ENCODE results near the gene PCNX1. TPM values are rescaled to one million over a fixed set of nuclear protein-coding genes. Genes with fewer than 3 reads are reported as not detected.

Gene PCNX1
- total and polyA plus RNA-seq, 2 of the 4 experiments (the other 2 are of a cell fraction), result 15.0 to 43.7 TPM

- TF ChIP-seq RAD21 (IDR thresholded peaks at IDR 0.05; ENCODE audit: low read length) (no peak), ELK1 (IDR thresholded peaks at IDR 0.05; ENCODE audit: borderline replicate concordance, low read depth, low read length) (no peak), BHLHE40 (IDR thresholded peaks at IDR 0.05; ENCODE audit: low read depth, low read length) (no peak), CHD1 (IDR thresholded peaks at IDR 0.05; ENCODE audit: low read depth, low read length) (no peak), MAFK (IDR thresholded peaks at IDR 0.05; ENCODE audit: low read depth, low read length) (no peak), MXI1 (IDR thresholded peaks at IDR 0.05; ENCODE audit: borderline replicate concordance, low read depth, low read length) (no peak), RFX5 (IDR thresholded peaks at IDR 0.05; ENCODE audit: low read depth, low read length) (no peak), USF2 (IDR thresholded peaks at IDR 0.05; ENCODE audit: low read depth, low read length) (no peak), CTCF (conservative IDR thresholded peaks at IDR 0.05; ENCODE audit: low read depth, low read length) (no peak), FOS (IDR thresholded peaks at IDR 0.05; ENCODE audit: low read depth, low read length) (no peak), SMC3 (IDR thresholded peaks at IDR 0.05; ENCODE audit: low read depth, low read length) (no peak), POLR2A (IDR thresholded peaks at IDR 0.05; ENCODE audit: low read depth, low read length) (no peak), CEBPB (IDR thresholded peaks at IDR 0.05; ENCODE audit: low read depth, low read length) (no peak), MAZ (IDR thresholded peaks at IDR 0.05; ENCODE audit: borderline replicate concordance, low read depth, low read length) (no peak), RCOR1 (IDR thresholded peaks at IDR 0.05; ENCODE audit: insufficient replicate concordance, low read length) (no peak)
- ChIA-PET CTCF (no interaction called here), POLR2A (ENCODE audit: unreplicated experiment) (no interaction called here)
- intact Hi-C loops (cut with micrococcal nuclease) (no loop called here), in situ Hi-C loops (cut with MboI; ENCODE audit: low sequenced_read_pairs) (no loop called here), dilution Hi-C loops (cut with HindIII; ENCODE audit: low sequenced_read_pairs, unreplicated experiment) (no loop called here)
- H3K79me1 ChIP-seq (ENCODE audit: low read depth in 1 of 2, low read length in 2 of 2), result peaks cover 13 to 27% of the 10 kb centered on the region in 2 experiments
- no peak overlapping the region for H3K56ac ChIP-seq (ENCODE audit: extremely low read depth, insufficient read depth, low read length)
- H3K23ac ChIP-seq (ENCODE audit: low read depth, low read length), result no peak overlapping the region
- no peak overlapping the region for H4K8ac ChIP-seq (ENCODE audit: low read depth in 2 of 2, low read length in 2 of 2)
- no peak overlapping the region for H2AK5ac ChIP-seq (ENCODE audit: low read depth, low read length)
- H4K20me1 ChIP-seq (ENCODE audit: insufficient read depth, low read length), result no peaks in the 10 kb centered on the region
- peaks cover 4% of the 10 kb centered on the region; the same call in 1 of the 2 replicates for H3K9me3 ChIP-seq (ENCODE audit: control insufficient read depth, insufficient read depth, low read length)
- no peak overlapping the region for H4K91ac ChIP-seq (ENCODE audit: insufficient read depth, low read depth, low read length)
- H3K18ac ChIP-seq (ENCODE audit: low read depth, low read length), result no peak overlapping the region
- H3K9ac ChIP-seq (ENCODE audit: low read depth, low read length), result no peak overlapping the region
- no peak for ATAC-seq (ENCODE audit: low read depth)
- no peak overlapping the region for H2BK20ac ChIP-seq (ENCODE audit: low read depth, low read length)
- no peak overlapping the region for H3K27ac ChIP-seq (ENCODE audit: insufficient read depth, low read length)
- DNase-seq, result no peak
- BruUV-seq (replicated peaks), result no TSS peak
- no peaks in the 10 kb centered on the region for H3K4me1 ChIP-seq (ENCODE audit: control insufficient read depth, insufficient read depth, low read length)
- no peaks in the 10 kb centered on the region for H3K27me3 ChIP-seq (ENCODE audit: control insufficient read depth, insufficient read depth, low read length)
- H4K5ac ChIP-seq (ENCODE audit: low read depth, low read length), result no peak overlapping the region
- no peak overlapping the region for H3K4me2 ChIP-seq (ENCODE audit: low read depth, low read length)
- H2BK5ac ChIP-seq (ENCODE audit: low read depth, low read length, poor library complexity, severe bottlenecking), result no peak overlapping the region
- H2BK120ac ChIP-seq (ENCODE audit: low read depth, low read length), result no peak overlapping the region
- peaks cover 1% of the 10 kb centered on the region; the same call in 1 of the 2 replicates for H3K9me1 ChIP-seq (ENCODE audit: insufficient read depth, low read length)
- H2AK9ac ChIP-seq (replicated peaks; ENCODE audit: low read depth, low read length, poor library complexity), result no peak overlapping the region
- no peak overlapping the region for H3K4ac ChIP-seq (ENCODE audit: low read depth, low read length)
- peaks cover 4% of the 10 kb centered on the region for H3K36me3 ChIP-seq (ENCODE audit: control insufficient read depth, insufficient read depth, low read length)
- no peak overlapping the region for H2AFZ ChIP-seq (replicated peaks; ENCODE audit: low read length, poor library complexity)
- no peak overlapping the region for H3K14ac ChIP-seq (replicated peaks; ENCODE audit: low read depth, low read length)
- H2BK15ac ChIP-seq (ENCODE audit: low read depth, low read length), result no peak overlapping the region
- H3K4me3 ChIP-seq (ENCODE audit: insufficient read depth, low read depth, low read length), result no peak overlapping the region
- no CpG with 5 or more reads among the region's 5 CpGs for WGBS, 2 experiments (ENCODE audit: extremely low coverage in 2 of 2, insufficient read length in 1 of 2)
Measured at GRCh38 chr14:71096947-71097346, 189.7 kb downstream of the PCNX1 start.
